HepG2 (cell line): ENCODE results near the gene WSCD2. TPM values are rescaled to one million over a fixed set of nuclear protein-coding genes. Genes with fewer than 3 reads are reported as not detected.

Source experiments
- ATAC-seq: fragments of 200-7000 bp; cut with Tn5 transposase; 3 replicates; pipeline ENCODE4 v1.9.1; 2020; ENCODE audit warnings: mild to moderate bottlenecking, moderate library complexity
- BruUV-seq: library from RNA; stranded (reverse); fragments of 400-500 nt; replicated peaks from 2 replicates; lab custom pipeline; 2021; lab: Mats Ljungman, UMichigan
- CTCF ChIA-PET: fragments of 300-600 bp; formaldehyde crosslinking; extraction: SDS; loops from one replicate; lab custom pipeline; 2021; ENCODE audit warnings: low total read pairs, inconsistent platforms, low intra/inter-chr PET ratio; lab: Yijun Ruan, JAX
- POLR2A ChIA-PET: fragments of 350-600 bp; sonication (Branson Sonifier 250); formaldehyde crosslinking; loops from one replicate; lab custom pipeline; 2020; ENCODE audit warnings: antibody characterized with exemption, inconsistent platforms; lab: Yijun Ruan, JAX
- DNase-seq: peaks from one replicate; pipeline ENCODE4 v3.0.0-alpha.2; 2015; ENCODE audit warnings: low spot score
- FAIRE-seq: peaks from 3 replicates; lab custom pipeline; 2011; peaks lifted over from hg19 to GRCh38; lab: Jason Lieb, UNC
- H2AFZ ChIP-seq: one replicate; pipeline ENCODE4 v1.6.1; 2011; ENCODE audit warnings: low read length, inconsistent platforms
- H3K27ac ChIP-seq: fragments of 300-600 bp; 3 replicates; pipeline ENCODE4 v1.8.0; 2011; ENCODE audit warnings: mixed run types, mild to moderate bottlenecking, mixed read lengths, low read length, inconsistent platforms; ENCODE audit not compliant: insufficient read depth; ENCODE audit errors: extremely low read length
- H3K27me3 ChIP-seq, 2 experiments: fragments of 200-600 bp in 1 of 2; 2 replicates in 1 of 2; 3 replicates in 1 of 2; pipeline versions ENCODE4 v1.6.0 to v1.8.0; 2011; ENCODE audit warnings: low read length in 2 of 2, mild to moderate bottlenecking in 2 of 2, moderate library complexity in 2 of 2, inconsistent platforms in 1 of 2; ENCODE audit not compliant: insufficient read depth in 2 of 2, control insufficient read depth in 1 of 2
- H3K36me3 ChIP-seq, 2 experiments: fragments of 200-600 bp in 1 of 2; replicated peaks in 1 of 2; 2 replicates in 1 of 2; 3 replicates in 1 of 2; pipeline versions ENCODE4 v1.5.1 to v1.8.0; 2011; ENCODE audit warnings: low read length in 2 of 2, inconsistent platforms in 1 of 2; ENCODE audit not compliant: insufficient read depth in 2 of 2, control insufficient read depth in 1 of 2
- H3K4me1 ChIP-seq: 2 replicates; pipeline ENCODE4 v1.5.1; 2012; ENCODE audit warnings: low read length, inconsistent platforms; ENCODE audit not compliant: insufficient read depth
- H3K4me2 ChIP-seq: 2 replicates; pipeline ENCODE4 v1.6.0; 2011; ENCODE audit warnings: low read depth, low read length, inconsistent platforms
- H3K4me3 ChIP-seq, 3 experiments: fragments of 200-600 bp in 1 of 3; sonication (generic), shearing (Covaris generic) in 1 of 3; replicated peaks in 1 of 3; 2 replicates each; pipeline ENCODE4 v1.5.1; 2011 to 2016; ENCODE audit warnings: low read length in 3 of 3, inconsistent platforms in 2 of 3, low read depth in 2 of 3, mild to moderate bottlenecking in 2 of 3, control low read depth in 1 of 3, mixed read lengths in 1 of 3; ENCODE audit not compliant: insufficient read depth in 1 of 3
- H3K79me2 ChIP-seq: one replicate; pipeline ENCODE4 v1.6.1; 2011; ENCODE audit warnings: low read length, inconsistent platforms; ENCODE audit not compliant: insufficient read depth
- H3K9ac ChIP-seq: 2 replicates; pipeline ENCODE4 v1.6.0; 2011; ENCODE audit warnings: mild to moderate bottlenecking, low read depth, low read length, inconsistent platforms; ENCODE audit not compliant: insufficient read depth
- H3K9me3 ChIP-seq: 2 replicates; pipeline ENCODE4 v1.5.1; 2012; ENCODE audit warnings: mild to moderate bottlenecking, low read length
- H4K20me1 ChIP-seq: 2 replicates; pipeline ENCODE4 v1.6.0; 2011; ENCODE audit warnings: inconsistent platforms, mild to moderate bottlenecking, low read length, moderate library complexity; ENCODE audit not compliant: insufficient read depth
- ATF3 ChIP-seq: sonication (generic); formaldehyde crosslinking; IDR thresholded peaks from 2 replicates; pipeline ENCODE4 v1.4.0; 2020; ENCODE audit warnings: missing genetic modification reagents
- ATF6 ChIP-seq: sonication (generic); formaldehyde crosslinking; conservative IDR thresholded peaks from 2 replicates; pipeline ENCODE4 v1.4.0; 2020; ENCODE audit warnings: missing genetic modification reagents
- EP300 ChIP-seq, 3 experiments: sonication (generic) in 1 of 3; formaldehyde crosslinking in 1 of 3; IDR thresholded peaks; 2 replicates each; pipeline versions ENCODE4 v1.5.1 to v1.6.1; 2011 to 2020; ENCODE audit warnings: low read depth in 2 of 3, low read length in 2 of 3, borderline replicate concordance in 1 of 3, improper control_type of control experiment in 1 of 3, mild to moderate bottlenecking in 1 of 3, missing genetic modification reagents in 1 of 3, moderate library complexity in 1 of 3
- NFKBIZ ChIP-seq: IDR thresholded peaks from 2 replicates; pipeline ENCODE4 v1.6.1; 2018; ENCODE audit warnings: missing genetic modification reagents, missing compliant biosample characterization
- NR2F2 ChIP-seq: IDR thresholded peaks from 2 replicates; pipeline ENCODE4 v1.6.1; 2012; ENCODE audit warnings: low read depth, inconsistent platforms, borderline replicate concordance
- PHF20 ChIP-seq: sonication (generic); formaldehyde crosslinking; IDR thresholded peaks from 2 replicates; pipeline ENCODE4 v1.5.0; 2020; ENCODE audit warnings: mild to moderate bottlenecking, missing genetic modification reagents
- RAD51 ChIP-seq: fragments of 450-650 bp; IDR thresholded peaks from 2 replicates; pipeline ENCODE4 v1.6.1; 2016; ENCODE audit warnings: borderline replicate concordance
- TBL1XR1 ChIP-seq: fragments of 150-350 bp; IDR thresholded peaks from 2 replicates; pipeline ENCODE4 v1.6.1; 2014; ENCODE audit warnings: borderline replicate concordance, low read length; ENCODE audit not compliant: partially characterized antibody
- ZFP62 ChIP-seq: sonication (generic); formaldehyde crosslinking; IDR thresholded peaks from 2 replicates; pipeline ENCODE4 v1.4.0; 2020; ENCODE audit warnings: missing genetic modification reagents
- ZMYM4 ChIP-seq: sonication (generic); formaldehyde crosslinking; IDR thresholded peaks from 2 replicates; pipeline ENCODE4 v1.8.1; 2023; ENCODE audit warnings: mild to moderate bottlenecking, missing genetic modification reagents
- ZNF354B ChIP-seq: sonication (generic); formaldehyde crosslinking; IDR thresholded peaks from 2 replicates; pipeline ENCODE4 v1.8.0; 2022; ENCODE audit warnings: mild to moderate bottlenecking, missing genetic modification reagents
- ZNF597 ChIP-seq: sonication (generic); formaldehyde crosslinking; IDR thresholded peaks from 2 replicates; pipeline ENCODE4 v1.5.0; 2020; ENCODE audit warnings: missing genetic modification reagents
- ZNF790 ChIP-seq: sonication (generic); formaldehyde crosslinking; IDR thresholded peaks from 2 replicates; pipeline ENCODE4 v1.8.0; 2022; ENCODE audit warnings: missing genetic modification reagents, mild to moderate bottlenecking, borderline replicate concordance
- WGBS: methylation state at CpG from one replicate; pipeline ENCODE4 v1.1.6; 2017; ENCODE audit warnings: low lambda C conversion rate; 5-methylcytosine and 5-hydroxymethylcytosine counted together
- in situ Hi-C: cut with HindIII; loops from 2 replicates; pipeline ENCODE4 v1.10.0; 2017; ENCODE audit warnings: low pct_unique_long_range_greater_than_20kb; ENCODE audit not compliant: extremely low pct_ligation_motif_present
- intact Hi-C: fragments of 100-400 bp; cut with micrococcal nuclease; formaldehyde crosslinking; loops from one replicate; pipeline ENCODE4 v1.10.0; 2022; ENCODE audit not compliant: unreplicated experiment
- polyA plus RNA-seq, 8 experiments: library from polyadenylated mRNA; depleted of rRNA in 3 of 8; stranded (reverse) in 7 of 8; unstranded in 1 of 8; fragments of >200 nt; fragmentation: Illumina TruSeq in 4 of 8; extraction: Trizol in 4 of 8; gene quantifications; 2 replicates each; pipeline versions ENCODE4 v1.2.1 to v1.2.3, GENCODE V29; 2011 to 2016; ENCODE audit warnings: low read depth in 4 of 8, missing spikeins in 1 of 8, mixed read lengths in 1 of 8; ENCODE audit not compliant: insufficient read depth in 1 of 8
- total RNA-seq, 5 experiments: library from RNA; depleted of rRNA; stranded (reverse); fragments of >200 nt; fragmentation: Illumina TruSeq; extraction: Trizol; gene quantifications; 2 replicates each; pipeline ENCODE4 v1.2.3, GENCODE V29; 2016; ENCODE audit warnings: low read depth in 1 of 5

Gene WSCD2
- total and polyA plus RNA-seq, 2 of the 13 experiments (the other 11 are each of a cell fraction or from before 2014, with no cell fraction given): not detected

GRCh38 chr12:108287227-108287626 is 158.1 kb downstream of the WSCD2 start:
- in situ Hi-C loops: no loop called here
- BruUV-seq: no TSS peak
- POLR2A ChIA-PET: no interaction called here
- Histone ChIP-seq H4K20me1 (no peaks in the 10 kb centered on the region), H3K27me3 (peaks cover 3 to 16% of the 10 kb centered on the region in 2 experiments; a peak in 4 of 5 replicates), H3K4me1 (no peaks in the 10 kb centered on the region)
- TF ChIP-seq RAD51 (0 out of 2 replicates have a peak, but pooled peaks have one; percentile 3), ATF6 (CRISPR knock-in tag) (no peak), NFKBIZ (CRISPR knock-in tag) (no peak), ZNF354B (no peak)
- TF ChIP-seq, all 625 proteins: peak for 1
- FAIRE-seq: no peak
- no peaks in the 10 kb centered on the region for H3K9me3 ChIP-seq
- no peak overlapping the region for H2AFZ ChIP-seq
- H3K4me3 ChIP-seq: no peak overlapping the region
- WGBS: 31% methylated on average over 3 of the region's 3 CpGs
- no peak for ATAC-seq
- H3K36me3 ChIP-seq: no peaks in the 10 kb centered on the region
- H3K79me2 ChIP-seq: no peaks in the 10 kb centered on the region
- CTCF ChIA-PET: no interaction called here
- H3K27ac ChIP-seq: no peak overlapping the region
- H3K9ac ChIP-seq: no peak overlapping the region
- H3K4me2 ChIP-seq: no peak overlapping the region
- intact Hi-C loops: no loop called here
- DNase-seq: no peak

DNA sequence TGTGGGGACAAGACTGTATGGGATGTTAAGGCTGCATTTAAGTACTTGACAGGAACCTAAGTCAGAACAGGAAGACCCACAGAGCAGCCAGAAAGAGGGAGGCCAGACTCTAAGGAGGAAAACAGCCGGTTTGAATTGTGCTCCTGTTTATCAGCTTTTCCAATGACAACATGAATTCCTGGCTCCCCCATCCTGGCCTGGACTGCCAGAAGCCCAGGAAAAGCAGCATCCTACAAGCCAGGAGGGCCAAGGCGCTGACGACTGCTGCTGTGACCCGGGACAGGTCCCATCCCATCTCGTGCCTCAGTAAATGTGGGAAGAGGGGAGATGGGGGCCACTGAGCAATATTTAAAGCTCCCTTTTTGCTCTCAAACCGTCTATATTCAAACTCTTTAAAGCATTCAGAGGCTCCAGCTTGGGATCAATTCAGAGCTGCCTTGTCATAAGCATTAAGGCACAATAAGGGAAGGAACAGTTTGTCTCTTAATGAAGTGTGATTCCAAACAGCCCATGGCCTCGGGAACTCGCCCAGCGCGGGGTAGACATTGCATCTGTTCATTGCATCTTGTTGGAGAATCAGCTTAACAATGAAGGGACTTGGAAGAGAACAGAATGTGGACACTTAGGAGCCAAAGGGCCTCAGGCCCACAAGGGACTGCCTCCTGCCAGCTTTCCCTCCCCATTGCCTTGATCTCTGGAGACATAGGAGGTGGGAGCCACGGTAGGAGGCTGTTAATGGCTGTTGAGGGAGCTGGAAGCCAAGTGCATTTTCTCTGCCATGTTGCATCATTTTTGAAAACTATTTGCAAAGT is 160.5 kb downstream of the WSCD2 start:
- Histone ChIP-seq H3K4me3 (no peak overlapping the region), H2AFZ (no peak overlapping the region), H3K79me2 (no peaks in the 10 kb centered on the region), H3K4me2 (no peak overlapping the region), H3K9me3 (no peaks in the 10 kb centered on the region), H3K4me1 (no peaks in the 10 kb centered on the region), H3K27me3 (peaks cover 1 to 7% of the 10 kb centered on the region in 2 experiments; a peak in 2 of 5 replicates), H3K9ac (no peak overlapping the region), H3K27ac (no peak overlapping the region), H3K36me3 (no peaks in the 10 kb centered on the region), H4K20me1 (no peaks in the 10 kb centered on the region)
- intact Hi-C loops: no loop called here
- POLR2A ChIA-PET: no interaction called here
- no TSS peak for BruUV-seq
- CTCF ChIA-PET: no interaction called here
- FAIRE-seq: no peak
- DNase-seq: no peak
- in situ Hi-C loops: no loop called here
- 0% methylated on average over 10 of the region's 11 CpGs for WGBS
- ATAC-seq: no peak
- no peak for TF ChIP-seq ZNF597 (CRISPR knock-in tag)
- no peak for TF ChIP-seq ZMYM4 (CRISPR knock-in tag)
- TF ChIP-seq ZNF790 (CRISPR knock-in tag): no peak
- TF ChIP-seq NR2F2: no peak
- TF ChIP-seq PHF20 (CRISPR knock-in tag): no peak
- TF ChIP-seq EP300 (IDR thresholded peaks at IDR 0.05; ENCODE audit: low read depth in 2 of 2, low read length in 2 of 2): no peak
- TF ChIP-seq EP300 (CRISPR knock-in tag; IDR thresholded peaks at IDR 0.05; ENCODE audit: borderline replicate concordance): no peak
- TF ChIP-seq ATF3 (CRISPR knock-in tag): no peak
- no peak for TF ChIP-seq TBL1XR1
- no peak for TF ChIP-seq ZFP62 (CRISPR knock-in tag)
